ENCODE data around the gene FYCO1.
A peak's percentile ranks its signal among the peaks of the same experiment; 100 is the strongest.

Gene FYCO1

DNA sequence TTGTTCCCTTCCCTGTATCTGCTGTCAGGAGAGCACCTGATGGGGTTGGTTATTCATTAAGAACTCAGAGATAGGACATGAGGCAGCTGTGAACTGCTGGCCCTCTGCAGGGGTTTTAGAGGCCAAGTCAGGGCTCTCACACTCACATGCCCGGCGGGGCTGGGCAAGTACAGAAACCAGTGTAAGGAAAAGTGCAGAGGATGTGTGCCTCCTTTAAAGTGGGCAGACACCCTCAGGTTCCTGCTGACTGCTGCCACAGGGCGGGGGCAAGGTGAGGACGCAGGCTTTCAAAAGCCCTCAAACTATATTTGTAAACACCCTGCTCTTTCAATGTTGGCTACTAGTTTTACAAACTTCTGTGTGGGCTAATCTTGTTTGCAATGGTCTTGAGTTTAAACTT, 30.0 kb downstream of the FYCO1 start:
- DNase-seq (ENCODE audit: extremely low read depth in 1 of 2, low read depth in 1 of 2), result no peak

DNA sequence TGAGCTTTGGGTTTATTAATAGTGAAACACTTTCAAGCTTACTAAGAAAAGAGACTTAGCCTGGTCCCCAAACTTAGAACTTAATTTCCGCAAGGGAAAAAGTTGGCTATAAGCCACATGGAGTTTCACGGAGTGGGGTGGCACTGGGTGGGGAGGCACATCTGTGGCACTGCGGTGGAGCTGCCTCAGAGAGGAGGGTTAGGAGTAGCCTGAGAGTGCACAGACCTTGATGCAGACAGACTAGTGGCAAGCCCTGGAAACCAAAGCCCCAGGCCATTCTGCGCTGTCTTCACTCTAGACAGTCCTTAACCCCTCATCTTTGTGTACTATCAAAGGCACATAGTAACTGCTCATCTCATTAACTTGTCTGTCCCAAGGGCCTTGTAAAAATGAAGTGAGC, 30.4 kb downstream of the FYCO1 start:
- DNase-seq (ENCODE audit: extremely low read depth in 1 of 2, low read depth in 1 of 2), result no peak

DNA sequence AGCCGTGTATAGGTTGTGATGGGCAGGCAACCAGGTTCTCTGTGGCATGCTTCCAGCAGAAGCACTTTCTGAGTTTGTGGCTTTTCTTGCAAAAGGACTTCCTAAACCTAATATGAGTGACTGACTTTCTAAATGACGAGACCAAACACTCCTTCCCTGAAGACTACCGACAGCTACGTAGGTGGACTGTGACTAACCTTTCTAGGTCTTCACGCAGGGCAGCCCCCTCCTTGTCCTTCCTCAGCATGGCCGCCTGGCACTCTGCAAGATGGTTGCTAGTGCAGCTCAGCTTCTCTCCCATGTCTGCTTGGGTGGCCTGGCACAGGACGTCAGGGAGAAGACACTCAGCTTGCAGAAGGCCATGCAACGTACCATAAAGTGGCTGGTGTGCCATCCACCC, 31.5 kb downstream of the FYCO1 start:
- DNase-seq (ENCODE audit: extremely low read depth in 1 of 2, low read depth in 1 of 2), result peak in 1 of 2 donors; percentile 67

DNA sequence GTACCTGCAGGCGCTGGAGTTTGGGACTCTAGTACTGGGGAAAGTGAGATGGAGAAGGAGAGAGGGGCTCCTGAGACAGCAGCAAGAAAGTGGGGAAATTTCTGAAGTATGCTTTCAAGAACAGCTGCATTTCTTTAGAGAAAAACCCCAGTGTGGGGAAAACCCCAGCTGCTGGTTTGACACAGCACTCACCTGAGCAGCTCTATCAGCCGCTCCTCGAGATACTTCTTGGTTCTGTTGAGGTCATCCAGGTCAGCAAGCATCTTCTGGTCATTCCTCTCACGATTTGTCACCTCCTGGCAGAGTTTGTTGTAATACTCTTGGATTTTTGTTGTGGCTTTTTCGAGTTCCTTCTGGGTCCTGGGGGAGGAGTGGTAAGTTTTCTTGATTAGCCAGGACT, 33.6 kb downstream of the FYCO1 start:
- DNase-seq (ENCODE audit: extremely low read depth in 1 of 2, low read depth in 1 of 2), result no peak

DNA sequence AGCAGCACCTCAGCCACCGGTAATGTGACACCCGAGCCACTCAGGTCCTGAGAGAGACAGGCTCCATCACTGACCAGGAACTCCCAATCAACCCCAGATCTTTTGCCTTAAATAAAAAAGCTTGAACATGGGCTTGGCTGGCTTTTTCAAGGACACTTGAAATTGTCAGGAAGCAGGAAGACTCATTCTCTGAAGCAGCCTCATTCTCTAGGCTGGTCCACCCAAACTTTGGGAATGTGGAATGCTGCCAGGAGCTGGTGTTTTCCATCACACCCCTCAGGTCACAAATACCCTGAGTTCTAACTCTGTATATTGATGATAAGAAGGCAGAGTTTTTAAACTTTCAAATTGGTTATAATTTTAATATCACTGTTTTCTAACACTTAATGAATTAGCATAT, 35.3 kb downstream of the FYCO1 start:
- no peak for DNase-seq (ENCODE audit: extremely low read depth in 1 of 2, low read depth in 1 of 2)

DNA sequence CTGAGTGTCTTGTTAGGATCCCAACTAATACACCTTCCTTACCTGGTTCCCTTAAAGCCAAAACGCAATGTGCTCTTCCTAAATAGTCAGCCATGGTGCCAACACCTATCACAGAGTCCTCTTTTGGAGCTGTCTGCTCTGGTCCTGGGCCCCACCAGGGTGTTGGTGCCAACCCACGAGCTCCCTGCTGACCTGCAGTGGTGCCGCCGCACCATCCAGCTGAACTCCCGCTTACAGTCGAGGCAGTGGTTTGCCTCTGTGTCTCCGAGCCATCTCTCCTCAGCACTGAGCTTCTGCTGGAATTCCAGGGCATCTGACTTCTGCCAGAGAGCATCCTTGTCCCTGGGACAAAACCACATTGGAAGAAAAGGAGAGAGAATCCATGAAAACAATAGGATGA, 36.4 kb downstream of the FYCO1 start:
- no peak for DNase-seq (ENCODE audit: extremely low read depth in 1 of 2, low read depth in 1 of 2)

DNA sequence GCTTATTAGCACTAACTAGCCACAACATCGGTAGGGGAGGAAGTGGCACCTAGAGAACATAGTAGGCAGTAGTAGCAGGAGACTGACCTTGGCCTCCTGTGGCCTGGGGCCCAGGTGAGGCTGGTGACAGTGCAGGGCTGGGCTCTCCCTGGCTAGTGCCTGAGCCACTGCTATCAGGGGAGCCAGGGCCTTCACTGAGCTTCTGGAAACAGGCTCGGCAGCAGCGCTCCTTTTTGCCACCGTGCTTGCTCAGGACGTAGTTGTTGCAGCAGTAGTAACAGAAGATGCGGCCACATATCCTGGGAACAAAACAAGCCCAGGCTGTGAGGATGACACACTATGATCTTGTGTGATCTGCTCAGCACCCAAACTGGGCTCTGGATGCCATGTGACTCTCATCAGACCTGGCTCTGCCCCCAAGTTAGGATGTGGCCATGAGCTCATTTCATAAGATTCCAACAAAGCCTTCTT, 37.3 kb downstream of the FYCO1 start:
- no peak for DNase-seq (ENCODE audit: extremely low read depth in 1 of 2, low read depth in 1 of 2)

DNA sequence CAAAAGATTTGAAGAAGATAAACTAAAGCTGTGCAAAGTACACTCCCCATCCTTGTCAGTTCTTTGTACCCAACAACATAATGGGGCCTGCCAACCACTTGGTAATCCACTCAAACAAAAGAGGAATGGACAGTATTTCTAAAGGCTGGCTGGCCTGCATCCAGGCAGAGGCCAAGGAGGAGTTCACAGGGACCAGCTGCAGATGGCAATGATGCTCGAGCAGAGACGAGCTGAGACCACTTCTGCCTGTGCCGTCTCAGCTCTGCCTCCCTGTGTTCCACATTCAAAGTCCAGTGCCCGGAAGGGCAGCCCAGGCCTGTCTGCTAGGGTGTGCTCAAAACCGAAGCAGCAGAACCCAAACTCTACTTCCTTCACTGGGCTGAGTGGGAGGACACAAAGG, 38.0 kb downstream of the FYCO1 start:
- no peak for DNase-seq (ENCODE audit: extremely low read depth in 1 of 2, low read depth in 1 of 2)

DNA sequence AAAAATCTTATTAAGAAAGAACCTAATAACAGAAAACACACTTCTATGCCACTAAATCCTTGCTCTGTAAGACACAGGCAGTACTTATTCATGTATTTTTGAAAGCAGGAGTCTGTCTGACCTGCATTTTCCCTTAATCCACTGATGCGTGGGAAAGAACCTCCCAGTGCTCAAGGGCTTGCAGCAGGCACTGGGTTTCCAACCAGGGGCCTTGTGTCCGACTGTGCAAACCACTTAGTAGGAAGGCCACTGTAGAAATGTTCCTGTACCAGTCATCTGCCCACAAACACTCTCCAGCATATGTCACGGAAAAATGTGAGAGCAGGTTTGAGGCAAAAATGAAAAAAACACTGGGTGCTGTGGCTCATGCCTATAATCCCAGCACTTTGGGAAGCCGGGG, 39.9 kb downstream of the FYCO1 start:
- no peak for DNase-seq (ENCODE audit: extremely low read depth in 1 of 2, low read depth in 1 of 2)

DNA sequence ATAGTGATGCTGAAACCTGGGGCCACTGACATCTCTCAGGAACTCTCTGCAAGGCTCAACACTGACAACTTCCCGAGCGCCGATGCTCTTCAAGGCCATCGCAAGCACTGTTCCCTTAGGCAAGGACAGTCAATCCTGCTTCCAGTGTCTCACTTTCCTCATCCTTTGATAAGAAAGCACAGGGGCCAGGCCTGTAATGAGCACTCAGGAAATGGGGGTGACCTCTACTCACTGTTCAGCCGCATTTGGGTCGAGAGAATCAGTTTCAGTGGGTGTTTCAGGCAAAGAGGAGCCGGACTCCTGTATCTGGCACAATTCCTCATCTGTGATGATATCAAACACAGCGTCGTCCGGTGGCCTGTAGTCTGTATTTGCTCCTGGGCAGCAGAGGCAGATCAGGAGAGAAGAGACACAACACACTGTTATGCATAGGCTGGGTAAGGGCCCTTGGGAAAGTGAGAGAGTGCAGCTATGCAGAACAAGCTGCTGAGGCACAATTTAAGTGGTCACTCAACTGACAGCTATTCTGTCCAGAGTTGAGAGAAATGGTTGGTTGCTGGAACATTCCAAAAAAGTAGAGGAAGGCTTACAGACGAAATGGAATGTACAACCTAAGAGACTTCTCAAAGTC, 40.5 kb downstream of the FYCO1 start:
- DNase-seq (ENCODE audit: extremely low read depth in 1 of 2, low read depth in 1 of 2), result no peak

DNA sequence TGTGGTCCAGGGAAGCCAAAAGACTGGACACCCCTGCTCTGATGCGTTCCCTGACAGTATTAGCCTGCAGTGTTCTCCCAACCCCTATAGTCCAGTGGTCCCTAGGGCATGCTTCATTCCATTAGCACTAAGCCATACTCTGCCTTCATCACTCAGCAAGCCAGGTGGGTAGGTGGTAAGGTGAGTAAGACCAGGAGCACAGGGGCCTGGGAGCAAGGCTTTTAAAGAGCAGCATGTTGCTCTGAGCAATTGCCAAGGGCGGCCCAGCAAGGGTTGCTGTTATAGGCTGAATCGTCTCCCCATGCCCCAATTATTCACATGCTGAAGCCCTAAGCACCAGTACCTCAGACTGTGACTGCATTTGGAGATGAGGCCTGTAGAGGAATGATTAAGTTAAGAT, 41.3 kb downstream of the FYCO1 start:
- no peak for DNase-seq (ENCODE audit: extremely low read depth in 1 of 2, low read depth in 1 of 2)

DNA sequence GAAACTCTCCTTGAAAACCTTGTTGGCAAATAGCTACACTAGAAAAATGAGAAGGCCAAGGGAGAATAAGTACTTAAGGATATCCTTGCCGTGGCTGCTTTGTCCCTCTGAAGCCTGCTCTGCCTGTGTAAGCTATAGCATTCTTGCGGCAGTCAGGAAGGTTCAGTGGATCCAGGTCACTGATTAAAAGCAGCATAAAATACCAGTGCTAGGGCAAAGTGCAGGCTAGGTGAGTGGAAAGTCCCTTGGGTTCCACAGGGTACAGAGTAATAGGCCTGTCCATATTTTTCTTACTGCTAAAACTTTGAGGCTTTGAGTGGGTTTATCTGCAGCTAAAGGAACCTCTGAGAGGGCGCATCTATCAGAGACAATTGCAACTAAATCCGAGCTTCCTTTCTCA, 42.1 kb downstream of the FYCO1 start:
- no peak for DNase-seq (ENCODE audit: extremely low read depth in 1 of 2, low read depth in 1 of 2)

DNA sequence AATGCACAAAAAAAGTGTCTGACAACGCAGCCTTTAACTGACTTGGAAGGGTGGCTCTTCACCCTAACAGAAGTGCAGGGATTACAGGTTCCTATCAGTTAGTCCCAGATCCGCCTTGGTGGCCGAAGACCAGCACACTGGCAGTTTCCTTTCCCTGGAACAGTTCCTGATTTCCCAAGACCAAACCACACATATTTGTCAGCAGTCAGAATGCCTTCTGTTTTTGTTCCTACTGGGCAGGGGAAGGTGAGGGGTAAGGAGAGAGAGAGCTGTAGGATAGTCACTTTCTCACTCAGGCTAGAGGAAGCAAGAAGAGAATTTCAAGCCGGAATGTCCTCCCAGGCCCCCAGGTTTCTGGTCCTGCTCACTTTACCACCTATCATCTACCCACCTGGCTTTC, 43.2 kb downstream of the FYCO1 start:
- no peak for DNase-seq (ENCODE audit: extremely low read depth in 1 of 2, low read depth in 1 of 2)

DNA sequence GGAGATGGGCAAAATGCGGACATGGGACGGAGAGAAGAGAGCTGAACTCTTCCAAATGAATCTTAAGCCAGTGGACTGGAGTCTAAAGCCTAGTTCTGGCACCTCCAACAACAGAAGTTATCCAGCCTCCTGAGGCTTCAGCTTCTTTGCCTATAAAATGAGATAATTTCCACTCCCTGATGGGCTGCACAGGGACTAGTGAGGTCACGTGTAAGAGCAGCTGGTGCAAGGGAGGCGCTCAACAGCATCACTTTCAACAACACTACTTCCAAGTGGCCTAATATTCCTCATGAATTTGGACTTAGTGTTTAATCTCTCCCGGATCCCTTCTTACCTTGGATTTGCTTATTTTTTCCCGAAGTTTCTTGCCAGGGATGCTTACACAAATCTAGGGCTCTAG, 43.7 kb downstream of the FYCO1 start:
- DNase-seq (ENCODE audit: extremely low read depth in 1 of 2, low read depth in 1 of 2), result no peak

DNA sequence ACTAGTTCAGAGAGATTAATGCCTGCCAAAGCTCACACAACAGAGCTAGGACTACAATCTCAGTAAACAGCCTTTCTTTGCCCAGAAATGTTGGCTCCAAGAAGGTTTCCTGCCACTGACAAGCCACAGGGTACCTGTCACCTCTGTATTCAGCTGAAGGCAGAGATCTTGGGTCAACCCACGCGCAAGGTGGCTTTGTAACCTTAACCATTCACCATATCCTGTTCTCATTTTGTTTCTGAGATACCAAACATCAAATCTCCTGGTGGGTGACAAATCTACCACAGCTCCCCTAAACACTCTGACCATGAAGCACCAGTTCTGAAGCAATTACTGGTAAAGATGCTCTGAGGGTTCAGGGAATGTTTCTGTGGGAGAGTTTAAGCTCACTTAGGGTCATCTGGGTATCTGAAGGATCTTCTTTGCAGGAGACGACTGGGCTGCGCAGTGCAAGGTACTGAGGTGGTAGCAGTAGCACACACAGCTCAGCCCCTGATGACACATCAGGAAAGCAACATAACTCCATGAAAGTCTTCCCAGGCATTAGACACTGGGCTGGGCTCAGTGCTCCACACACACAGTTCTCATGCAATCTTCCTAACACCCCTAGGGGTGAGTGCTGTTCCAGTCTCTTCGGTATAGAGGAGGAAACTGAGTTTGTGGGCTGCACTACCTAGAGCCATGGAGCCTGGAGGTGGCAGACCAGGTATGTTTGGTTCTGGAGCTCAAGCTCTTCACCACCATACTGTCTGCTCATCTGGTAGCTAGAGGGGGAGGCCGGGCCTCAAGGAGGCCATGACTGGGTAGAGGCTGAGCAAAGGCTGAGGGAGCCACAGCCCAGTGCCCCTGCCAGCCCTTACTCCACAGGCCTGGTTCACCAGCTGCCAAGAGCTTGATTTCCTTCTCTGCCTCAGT, 44.7 kb downstream of the FYCO1 start:
- peak in 1 of 2 donors; percentile 81 for DNase-seq (ENCODE audit: extremely low read depth in 1 of 2, low read depth in 1 of 2)

DNA sequence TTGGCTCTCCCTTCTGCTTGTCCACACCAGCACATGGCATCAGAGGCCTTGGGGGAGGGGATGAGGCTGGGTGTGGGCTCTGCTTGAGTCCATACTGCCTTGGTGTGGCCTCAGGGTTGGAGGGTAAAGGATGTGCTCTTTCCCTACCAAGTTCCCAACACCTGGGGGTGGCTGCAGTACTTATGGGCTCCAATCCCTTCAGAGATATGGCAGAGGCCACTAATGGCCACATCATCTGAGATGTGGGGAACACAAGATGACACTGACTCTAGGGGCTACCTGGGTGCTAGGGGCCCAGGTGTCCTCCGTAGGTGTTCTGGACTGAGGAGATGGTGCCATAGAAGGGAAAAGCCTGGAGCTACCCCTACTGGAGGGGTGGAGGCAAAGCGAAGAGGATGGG, 45.5 kb downstream of the FYCO1 start:
- DNase-seq (ENCODE audit: extremely low read depth in 1 of 2, low read depth in 1 of 2), result no peak

DNA sequence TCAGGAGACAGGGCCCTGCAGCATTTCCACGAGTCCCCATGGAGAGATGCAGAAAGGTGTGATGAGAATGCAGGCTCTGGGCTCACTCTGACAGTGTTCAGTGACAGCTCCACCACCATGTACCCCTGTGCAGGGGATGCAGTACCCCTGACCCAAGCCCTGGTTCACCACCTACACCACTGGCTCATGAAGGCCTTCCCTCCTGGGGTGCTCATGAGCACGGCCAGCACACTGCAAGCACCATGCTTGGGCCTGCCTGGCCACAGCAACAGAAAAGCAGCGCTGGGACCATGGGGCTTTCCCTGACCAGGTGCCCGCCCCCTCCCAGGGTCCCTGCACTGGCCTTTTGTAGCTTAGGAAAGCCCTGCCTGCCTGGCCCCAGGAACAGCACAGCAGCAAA, 46.2 kb downstream of the FYCO1 start:
- no peak for DNase-seq (ENCODE audit: extremely low read depth in 1 of 2, low read depth in 1 of 2)

DNA sequence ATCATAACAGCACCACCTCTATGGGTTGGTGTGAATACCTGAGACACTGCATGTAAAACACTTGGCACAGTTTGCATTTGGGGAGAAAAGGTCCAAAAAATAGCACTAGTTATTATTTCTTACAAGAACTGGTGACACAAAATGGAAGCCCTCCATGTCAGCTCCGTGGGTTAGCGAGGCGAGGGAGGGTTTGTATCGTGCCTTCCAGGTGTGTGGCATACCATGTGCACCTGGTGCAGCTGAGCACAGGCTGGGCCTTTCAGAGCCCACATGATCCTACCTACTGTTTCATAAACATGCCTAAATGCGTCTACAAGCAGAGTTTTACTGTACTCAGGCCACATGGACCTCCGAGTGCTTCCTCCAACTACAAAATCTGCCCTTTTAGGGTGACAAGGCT, 46.7 kb downstream of the FYCO1 start:
- DNase-seq (ENCODE audit: extremely low read depth in 1 of 2, low read depth in 1 of 2), result no peak

DNA sequence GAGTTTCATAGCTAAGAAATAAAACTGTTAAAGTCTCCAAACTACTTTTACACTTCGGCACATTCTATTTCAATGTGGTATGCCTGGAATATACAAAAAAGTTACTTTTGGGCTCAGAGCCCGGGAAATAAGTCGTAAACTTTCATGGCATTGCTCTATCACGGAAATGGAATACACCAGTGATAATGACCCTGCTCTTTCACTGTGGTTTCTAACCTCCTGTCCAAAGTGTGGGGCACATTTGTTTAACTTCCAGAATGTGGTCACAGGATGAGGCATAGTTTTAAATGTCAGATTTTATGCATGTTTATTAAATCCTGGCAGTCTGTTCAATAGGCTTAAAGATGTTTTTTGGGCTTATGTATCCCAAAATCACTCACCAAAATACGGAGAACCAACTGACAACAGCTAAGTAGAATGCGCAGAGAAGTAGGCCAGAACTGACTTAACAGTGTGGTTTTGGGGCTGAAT, 47.3 kb downstream of the FYCO1 start:
- no peak for DNase-seq (ENCODE audit: extremely low read depth in 1 of 2, low read depth in 1 of 2)

DNA sequence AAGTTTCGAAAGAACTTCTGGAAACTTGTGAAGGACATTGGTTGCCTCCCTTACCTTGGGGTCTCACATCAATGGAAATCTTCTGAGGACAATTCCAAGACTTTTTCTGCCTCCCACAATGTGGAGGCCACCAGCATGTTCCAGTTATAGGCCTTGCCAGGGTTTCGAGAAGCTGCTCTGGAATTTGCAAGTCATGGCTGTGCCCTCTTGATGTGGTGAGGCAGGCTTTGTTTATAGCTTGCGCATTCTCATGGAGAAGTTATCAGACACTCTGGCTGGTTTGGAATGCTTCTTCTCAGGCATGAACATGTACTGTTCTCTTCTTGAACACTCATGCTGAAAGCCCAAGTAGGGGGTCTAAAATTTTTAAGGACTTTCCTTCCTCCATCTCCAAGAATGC, 48.3 kb downstream of the FYCO1 start:
- DNase-seq (ENCODE audit: extremely low read depth in 1 of 2, low read depth in 1 of 2), result no peak

DNA sequence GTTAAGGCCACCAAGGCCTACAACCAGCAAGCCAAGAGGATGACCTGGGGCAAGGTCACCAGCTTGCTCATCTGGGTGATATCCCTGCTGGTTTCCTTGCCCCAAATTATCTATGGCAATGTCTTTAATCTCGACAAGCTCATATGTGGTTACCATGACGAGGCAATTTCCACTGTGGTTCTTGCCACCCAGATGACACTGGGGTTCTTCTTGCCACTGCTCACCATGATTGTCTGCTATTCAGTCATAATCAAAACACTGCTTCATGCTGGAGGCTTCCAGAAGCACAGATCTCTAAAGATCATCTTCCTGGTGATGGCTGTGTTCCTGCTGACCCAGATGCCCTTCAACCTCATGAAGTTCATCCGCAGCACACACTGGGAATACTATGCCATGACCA, 48.7 kb downstream of the FYCO1 start:
- no peak for DNase-seq (ENCODE audit: extremely low read depth in 1 of 2, low read depth in 1 of 2)

DNA sequence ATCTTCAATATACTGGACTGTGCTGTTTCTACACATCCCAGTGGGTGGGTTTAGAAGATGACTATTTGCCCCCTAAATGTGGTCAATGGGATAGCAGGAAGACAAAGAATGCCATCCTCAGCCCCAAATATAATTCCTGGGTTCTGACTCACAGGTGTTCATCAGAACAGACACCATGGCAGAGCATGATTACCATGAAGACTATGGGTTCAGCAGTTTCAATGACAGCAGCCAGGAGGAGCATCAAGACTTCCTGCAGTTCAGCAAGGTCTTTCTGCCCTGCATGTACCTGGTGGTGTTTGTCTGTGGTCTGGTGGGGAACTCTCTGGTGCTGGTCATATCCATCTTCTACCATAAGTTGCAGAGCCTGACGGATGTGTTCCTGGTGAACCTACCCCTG, 49.3 kb downstream of the FYCO1 start:
- DNase-seq (ENCODE audit: extremely low read depth in 1 of 2, low read depth in 1 of 2), result no peak
